ENCODE measurements around the gene SIL1. TPM values are rescaled to one million over a fixed set of nuclear protein-coding genes. Genes with fewer than 3 reads are reported as not detected.

The SIL1 gene
- total RNA-seq, 1 experiment from 2014 or later, result 10.7 TPM

DNA sequence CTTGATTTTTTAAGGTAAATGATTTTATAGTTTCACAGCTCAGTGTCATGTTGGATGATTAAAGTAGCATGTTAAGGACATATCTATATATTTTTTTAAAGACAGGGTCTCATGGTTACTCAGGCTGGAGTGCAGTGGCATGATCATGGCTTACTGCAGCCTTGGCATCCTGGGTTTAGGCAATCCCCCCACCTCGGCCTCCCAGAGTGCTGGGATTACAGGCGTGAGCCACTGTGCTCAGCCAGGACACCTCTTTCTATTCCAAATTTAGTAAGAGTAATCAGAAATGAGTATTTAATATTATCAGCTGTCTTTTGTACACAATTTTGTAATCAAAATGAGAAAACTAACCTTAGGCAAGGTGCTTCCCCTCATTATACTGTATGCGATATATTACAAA is 284.4 kb downstream of the SIL1 start:
- no peaks in the 10 kb centered on the region for H3K9me3 Mint-ChIP-seq
- DNase-seq (ENCODE audit: low spot score), result no peak
- CTCF ChIA-PET, result no interaction called here
- no peak overlapping the region for H3K27ac Mint-ChIP-seq
- H3K4me1 Mint-ChIP-seq, result peaks cover 4% of the 10 kb centered on the region; the same call in 1 of the 2 replicates
- POLR2A ChIA-PET, result no interaction called here
- ATAC-seq, result no peak
- TF ChIP-seq, protein P1, sequence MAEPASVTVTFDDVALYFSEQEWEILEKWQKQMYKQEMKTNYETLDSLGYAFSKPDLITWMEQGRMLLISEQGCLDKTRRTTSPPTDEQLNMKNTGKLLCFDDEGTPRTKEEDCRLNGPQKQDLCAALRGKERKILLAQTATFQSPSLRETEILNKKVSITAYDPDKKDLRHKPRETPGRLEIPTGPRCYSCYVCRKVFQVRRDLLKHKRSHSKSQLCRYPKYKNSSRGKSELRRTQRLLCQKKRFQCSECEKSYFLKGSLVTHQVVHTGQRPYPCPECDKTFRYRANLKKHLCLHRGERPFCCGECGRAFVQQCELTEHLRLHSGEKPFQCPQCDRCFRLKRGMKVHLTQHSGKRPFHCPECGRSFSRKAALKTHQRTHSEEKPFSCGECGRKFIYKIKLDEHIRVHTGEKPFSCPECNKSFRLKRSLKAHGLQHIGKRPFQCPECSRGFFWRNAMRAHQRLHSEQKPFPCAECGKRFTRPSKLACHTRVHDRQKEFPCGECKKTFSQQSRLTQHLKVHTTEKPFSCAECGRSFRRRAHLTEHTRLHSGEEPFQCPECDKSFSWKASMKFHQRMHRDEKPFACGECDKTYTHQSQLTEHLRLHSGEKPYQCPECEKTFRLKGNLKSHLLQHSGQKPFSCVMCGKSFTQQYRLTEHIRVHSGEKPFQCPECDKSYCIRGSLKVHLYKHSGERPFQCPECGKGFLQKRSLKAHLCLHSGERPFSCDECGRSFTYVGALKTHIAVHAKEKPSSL (CRISPR knock-in tag; conservative IDR thresholded peaks at IDR 0.05), result no peak
- TF ChIP-seq, protein P2, sequence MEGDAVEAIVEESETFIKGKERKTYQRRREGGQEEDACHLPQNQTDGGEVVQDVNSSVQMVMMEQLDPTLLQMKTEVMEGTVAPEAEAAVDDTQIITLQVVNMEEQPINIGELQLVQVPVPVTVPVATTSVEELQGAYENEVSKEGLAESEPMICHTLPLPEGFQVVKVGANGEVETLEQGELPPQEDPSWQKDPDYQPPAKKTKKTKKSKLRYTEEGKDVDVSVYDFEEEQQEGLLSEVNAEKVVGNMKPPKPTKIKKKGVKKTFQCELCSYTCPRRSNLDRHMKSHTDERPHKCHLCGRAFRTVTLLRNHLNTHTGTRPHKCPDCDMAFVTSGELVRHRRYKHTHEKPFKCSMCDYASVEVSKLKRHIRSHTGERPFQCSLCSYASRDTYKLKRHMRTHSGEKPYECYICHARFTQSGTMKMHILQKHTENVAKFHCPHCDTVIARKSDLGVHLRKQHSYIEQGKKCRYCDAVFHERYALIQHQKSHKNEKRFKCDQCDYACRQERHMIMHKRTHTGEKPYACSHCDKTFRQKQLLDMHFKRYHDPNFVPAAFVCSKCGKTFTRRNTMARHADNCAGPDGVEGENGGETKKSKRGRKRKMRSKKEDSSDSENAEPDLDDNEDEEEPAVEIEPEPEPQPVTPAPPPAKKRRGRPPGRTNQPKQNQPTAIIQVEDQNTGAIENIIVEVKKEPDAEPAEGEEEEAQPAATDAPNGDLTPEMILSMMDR (IDR thresholded peaks at IDR 0.05), result no peak
- TF ChIP-seq, protein P3, sequence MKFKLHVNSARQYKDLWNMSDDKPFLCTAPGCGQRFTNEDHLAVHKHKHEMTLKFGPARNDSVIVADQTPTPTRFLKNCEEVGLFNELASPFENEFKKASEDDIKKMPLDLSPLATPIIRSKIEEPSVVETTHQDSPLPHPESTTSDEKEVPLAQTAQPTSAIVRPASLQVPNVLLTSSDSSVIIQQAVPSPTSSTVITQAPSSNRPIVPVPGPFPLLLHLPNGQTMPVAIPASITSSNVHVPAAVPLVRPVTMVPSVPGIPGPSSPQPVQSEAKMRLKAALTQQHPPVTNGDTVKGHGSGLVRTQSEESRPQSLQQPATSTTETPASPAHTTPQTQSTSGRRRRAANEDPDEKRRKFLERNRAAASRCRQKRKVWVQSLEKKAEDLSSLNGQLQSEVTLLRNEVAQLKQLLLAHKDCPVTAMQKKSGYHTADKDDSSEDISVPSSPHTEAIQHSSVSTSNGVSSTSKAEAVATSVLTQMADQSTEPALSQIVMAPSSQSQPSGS (CRISPR knock-in tag; IDR thresholded peaks at IDR 0.05; ENCODE audit: borderline replicate concordance, low read depth), result no peak
- TF ChIP-seq OVOL2 (CRISPR knock-in tag; IDR thresholded peaks at IDR 0.05; ENCODE audit: borderline replicate concordance), result no peak
- TF ChIP-seq, protein P4, sequence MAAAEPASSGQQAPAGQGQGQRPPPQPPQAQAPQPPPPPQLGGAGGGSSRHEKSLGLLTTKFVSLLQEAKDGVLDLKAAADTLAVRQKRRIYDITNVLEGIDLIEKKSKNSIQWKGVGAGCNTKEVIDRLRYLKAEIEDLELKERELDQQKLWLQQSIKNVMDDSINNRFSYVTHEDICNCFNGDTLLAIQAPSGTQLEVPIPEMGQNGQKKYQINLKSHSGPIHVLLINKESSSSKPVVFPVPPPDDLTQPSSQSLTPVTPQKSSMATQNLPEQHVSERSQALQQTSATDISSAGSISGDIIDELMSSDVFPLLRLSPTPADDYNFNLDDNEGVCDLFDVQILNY (CRISPR knock-in tag; IDR thresholded peaks at IDR 0.05), result no peak
- TF ChIP-seq RELA (CRISPR knock-in tag; IDR thresholded peaks at IDR 0.05; ENCODE audit: borderline replicate concordance), result no peak
- no peak for TF ChIP-seq NFE2L1 (CRISPR knock-in tag; IDR thresholded peaks at IDR 0.05)
- TF ChIP-seq, protein P5, sequence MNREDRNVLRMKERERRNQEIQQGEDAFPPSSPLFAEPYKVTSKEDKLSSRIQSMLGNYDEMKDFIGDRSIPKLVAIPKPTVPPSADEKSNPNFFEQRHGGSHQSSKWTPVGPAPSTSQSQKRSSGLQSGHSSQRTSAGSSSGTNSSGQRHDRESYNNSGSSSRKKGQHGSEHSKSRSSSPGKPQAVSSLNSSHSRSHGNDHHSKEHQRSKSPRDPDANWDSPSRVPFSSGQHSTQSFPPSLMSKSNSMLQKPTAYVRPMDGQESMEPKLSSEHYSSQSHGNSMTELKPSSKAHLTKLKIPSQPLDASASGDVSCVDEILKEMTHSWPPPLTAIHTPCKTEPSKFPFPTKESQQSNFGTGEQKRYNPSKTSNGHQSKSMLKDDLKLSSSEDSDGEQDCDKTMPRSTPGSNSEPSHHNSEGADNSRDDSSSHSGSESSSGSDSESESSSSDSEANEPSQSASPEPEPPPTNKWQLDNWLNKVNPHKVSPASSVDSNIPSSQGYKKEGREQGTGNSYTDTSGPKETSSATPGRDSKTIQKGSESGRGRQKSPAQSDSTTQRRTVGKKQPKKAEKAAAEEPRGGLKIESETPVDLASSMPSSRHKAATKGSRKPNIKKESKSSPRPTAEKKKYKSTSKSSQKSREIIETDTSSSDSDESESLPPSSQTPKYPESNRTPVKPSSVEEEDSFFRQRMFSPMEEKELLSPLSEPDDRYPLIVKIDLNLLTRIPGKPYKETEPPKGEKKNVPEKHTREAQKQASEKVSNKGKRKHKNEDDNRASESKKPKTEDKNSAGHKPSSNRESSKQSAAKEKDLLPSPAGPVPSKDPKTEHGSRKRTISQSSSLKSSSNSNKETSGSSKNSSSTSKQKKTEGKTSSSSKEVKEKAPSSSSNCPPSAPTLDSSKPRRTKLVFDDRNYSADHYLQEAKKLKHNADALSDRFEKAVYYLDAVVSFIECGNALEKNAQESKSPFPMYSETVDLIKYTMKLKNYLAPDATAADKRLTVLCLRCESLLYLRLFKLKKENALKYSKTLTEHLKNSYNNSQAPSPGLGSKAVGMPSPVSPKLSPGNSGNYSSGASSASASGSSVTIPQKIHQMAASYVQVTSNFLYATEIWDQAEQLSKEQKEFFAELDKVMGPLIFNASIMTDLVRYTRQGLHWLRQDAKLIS (CRISPR knock-in tag; IDR thresholded peaks at IDR 0.05; ENCODE audit: borderline replicate concordance), result no peak
- TF ChIP-seq ZBTB21 (CRISPR knock-in tag; IDR thresholded peaks at IDR 0.05; ENCODE audit: borderline replicate concordance), result no peak
- TF ChIP-seq GTF2I (CRISPR knock-in tag; conservative IDR thresholded peaks at IDR 0.05), result no peak
- TF ChIP-seq, protein P6, sequence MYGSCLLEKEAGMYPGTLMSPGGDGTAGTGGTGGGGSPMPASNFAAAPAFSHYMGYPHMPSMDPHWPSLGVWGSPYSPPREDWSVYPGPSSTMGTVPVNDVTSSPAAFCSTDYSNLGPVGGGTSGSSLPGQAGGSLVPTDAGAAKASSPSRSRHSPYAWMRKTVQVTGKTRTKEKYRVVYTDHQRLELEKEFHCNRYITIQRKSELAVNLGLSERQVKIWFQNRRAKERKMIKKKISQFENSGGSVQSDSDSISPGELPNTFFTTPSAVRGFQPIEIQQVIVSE (CRISPR knock-in tag; IDR thresholded peaks at IDR 0.05; ENCODE audit: borderline replicate concordance), result no peak
- no peak for TF ChIP-seq NFYB (CRISPR knock-in tag; conservative IDR thresholded peaks at IDR 0.05; ENCODE audit: low read depth)
- no peak overlapping the region for H3K4me3 Mint-ChIP-seq
- H3K36me3 Mint-ChIP-seq, result peaks cover 18% of the 10 kb centered on the region
- H3K27me3 Mint-ChIP-seq (ENCODE audit: low read depth), result no peaks in the 10 kb centered on the region

DNA sequence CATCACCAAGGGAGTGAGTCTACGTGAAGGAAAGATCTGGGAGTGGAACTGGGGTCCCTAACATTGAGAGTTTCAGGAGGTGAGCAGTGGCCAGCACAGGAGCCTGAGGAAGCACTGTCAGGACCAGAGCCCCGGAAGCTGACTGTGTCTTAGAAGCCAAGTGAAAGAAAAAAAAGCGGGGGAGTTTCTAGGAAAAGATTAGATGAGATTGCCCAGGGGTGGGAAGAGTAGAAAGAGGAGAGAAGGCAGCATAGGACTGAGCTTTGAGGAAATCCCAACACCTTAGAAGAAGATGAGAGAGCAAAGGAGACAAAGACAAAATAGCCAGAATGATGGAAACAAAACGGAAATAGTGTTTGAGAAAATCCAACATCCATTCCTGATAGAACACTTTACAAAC is 286.1 kb downstream of the SIL1 start:
- Mint-ChIP-seq H3K27me3 (ENCODE audit: low read depth) (no peaks in the 10 kb centered on the region), H3K27ac (peak overlapping the region; percentile 16), H3K4me1 (peaks cover 6% of the 10 kb centered on the region; the same call in 1 of the 2 replicates), H3K4me3 (no peak overlapping the region), H3K36me3 (peaks cover 24% of the 10 kb centered on the region), H3K9me3 (no peaks in the 10 kb centered on the region)
- ChIA-PET CTCF (interaction anchor here (1.3 kb wide), 1 partner anchor 21 kb away, joined by 3 read pairs; no protein-coding TSS in a partner anchor), POLR2A (no interaction called here)
- no peak for DNase-seq (ENCODE audit: low spot score)
- ATAC-seq, result no peak
- TF ChIP-seq SOX15 (CRISPR knock-in tag; IDR thresholded peaks at IDR 0.05), result no peak
- TF ChIP-seq, protein P2 (IDR thresholded peaks at IDR 0.05), result no peak

Data from WTC11 (cell line).